Choroid plexus epithelial cell (primary cell): Measurements from ENCODE around the gene CNNM4.
A peak's percentile ranks its signal among the peaks of the same experiment; 100 is the strongest.

Experiments
- DNase-seq: peaks from one replicate; pipeline ENCODE4 v3.0.0-alpha.2; 2010; ENCODE audit warnings: low read depth
- H3K4me3 ChIP-seq: 2 replicates; pipeline ENCODE4 v1.5.1; 2011; ENCODE audit warnings: low read depth, mild to moderate bottlenecking, control low read depth, low read length, moderate library complexity
- TF ChIP-seq, protein P1 (sequence below): conservative IDR thresholded peaks from 2 replicates; pipeline ENCODE4 v1.5.1; 2011; ENCODE audit warnings: low read depth, mild to moderate bottlenecking, control low read depth, inconsistent platforms, low read length, moderate library complexity

Gene CNNM4

GRCh38 chr2:96730212-96730611 is 30.5 kb upstream of the CNNM4 start:
- peak; percentile 57 for DNase-seq
- H3K4me3 ChIP-seq = no peak overlapping the region
- TF ChIP-seq, protein P1, sequence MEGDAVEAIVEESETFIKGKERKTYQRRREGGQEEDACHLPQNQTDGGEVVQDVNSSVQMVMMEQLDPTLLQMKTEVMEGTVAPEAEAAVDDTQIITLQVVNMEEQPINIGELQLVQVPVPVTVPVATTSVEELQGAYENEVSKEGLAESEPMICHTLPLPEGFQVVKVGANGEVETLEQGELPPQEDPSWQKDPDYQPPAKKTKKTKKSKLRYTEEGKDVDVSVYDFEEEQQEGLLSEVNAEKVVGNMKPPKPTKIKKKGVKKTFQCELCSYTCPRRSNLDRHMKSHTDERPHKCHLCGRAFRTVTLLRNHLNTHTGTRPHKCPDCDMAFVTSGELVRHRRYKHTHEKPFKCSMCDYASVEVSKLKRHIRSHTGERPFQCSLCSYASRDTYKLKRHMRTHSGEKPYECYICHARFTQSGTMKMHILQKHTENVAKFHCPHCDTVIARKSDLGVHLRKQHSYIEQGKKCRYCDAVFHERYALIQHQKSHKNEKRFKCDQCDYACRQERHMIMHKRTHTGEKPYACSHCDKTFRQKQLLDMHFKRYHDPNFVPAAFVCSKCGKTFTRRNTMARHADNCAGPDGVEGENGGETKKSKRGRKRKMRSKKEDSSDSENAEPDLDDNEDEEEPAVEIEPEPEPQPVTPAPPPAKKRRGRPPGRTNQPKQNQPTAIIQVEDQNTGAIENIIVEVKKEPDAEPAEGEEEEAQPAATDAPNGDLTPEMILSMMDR = no peak

- H3K4me3 ChIP-seq = no peak overlapping the region
- DNase-seq = no peak
- TF ChIP-seq, protein P1 = no peak
These were observed 26.8 kb upstream of the CNNM4 start for GRCh38 chr2:96733931-96734330.

DNA sequence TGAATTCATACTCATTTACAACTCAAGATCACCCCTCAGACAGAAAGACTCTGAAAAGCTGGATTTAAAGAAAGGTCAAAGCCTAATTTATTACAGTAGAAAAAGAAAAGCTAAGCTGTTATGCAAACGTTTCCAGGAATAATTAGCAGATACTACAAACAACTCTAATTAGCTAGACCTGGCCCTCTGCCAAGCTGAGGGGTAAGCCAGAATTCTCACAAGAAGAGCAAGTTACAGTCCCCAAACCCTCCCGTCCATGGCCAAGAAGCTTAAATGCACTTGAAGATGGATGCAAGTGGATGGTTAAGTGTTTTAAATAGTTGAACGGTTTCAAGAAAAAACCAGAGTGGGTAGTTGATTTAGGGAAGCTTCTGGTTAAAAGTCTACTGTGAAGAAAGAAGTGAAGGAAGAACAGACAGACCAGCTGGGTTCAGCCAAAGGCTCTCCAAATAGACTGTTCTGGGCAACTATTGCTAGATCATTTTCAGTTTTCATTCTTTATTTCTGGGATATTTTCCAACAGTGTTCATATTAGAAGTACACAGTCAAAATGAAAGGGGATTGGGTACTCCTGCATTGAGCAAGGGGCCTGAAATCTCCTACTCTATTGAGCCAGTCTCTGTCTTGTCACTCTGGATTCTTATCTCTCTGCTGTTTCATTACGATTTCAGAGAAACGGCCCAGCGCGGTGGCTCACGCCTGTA is 25.7 kb upstream of the CNNM4 start:
- no peak overlapping the region for H3K4me3 ChIP-seq
- TF ChIP-seq, protein P1 = no peak
- DNase-seq = peak; percentile 47

- no peak overlapping the region for H3K4me3 ChIP-seq
- TF ChIP-seq, protein P1 = no peak
- DNase-seq = no peak
These were observed 23.5 kb upstream of the CNNM4 start for GRCh38 chr2:96737251-96737650.

GRCh38 chr2:96737831-96738230 is 22.9 kb upstream of the CNNM4 start:
- no peak overlapping the region for H3K4me3 ChIP-seq
- TF ChIP-seq, protein P1 = no peak
- DNase-seq = no peak

DNA sequence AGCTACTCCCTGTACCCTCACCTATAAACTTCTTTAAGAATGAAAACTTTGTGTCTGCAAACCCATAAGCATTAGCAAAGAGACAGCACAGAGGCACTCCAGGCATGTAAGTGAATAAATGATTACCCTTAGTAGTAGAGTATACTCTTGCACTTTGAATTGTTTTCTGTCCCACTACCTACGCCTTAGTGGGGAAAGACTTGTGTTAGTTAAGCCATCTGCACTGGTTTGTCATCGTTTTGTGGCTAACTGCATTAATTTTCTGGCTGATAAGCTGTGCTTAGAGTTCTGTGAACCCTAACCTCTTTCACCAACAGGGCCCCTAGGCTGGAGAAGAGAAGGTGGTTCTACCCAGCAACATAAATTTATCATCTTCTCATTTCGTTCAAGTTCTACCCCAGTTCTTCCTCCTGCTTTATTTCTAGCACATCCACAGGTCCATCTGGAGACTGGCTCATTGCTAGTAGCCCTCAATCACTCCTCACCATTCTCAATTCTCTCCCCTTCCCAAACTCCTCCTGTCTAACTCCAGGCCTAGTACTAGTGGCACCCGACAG is 21.5 kb upstream of the CNNM4 start:
- TF ChIP-seq, protein P1 = no peak
- DNase-seq = no peak
- H3K4me3 ChIP-seq = peak overlapping the region; percentile 91

GRCh38 chr2:96739633-96740428 is 20.9 kb upstream of the CNNM4 start, which contains the start of gene LMAN2L:
LMAN2L (minus strand) TSS chr2:96740064; CDS start chr2:96740040, 24 bp downstream.
- peak; percentile 98 for DNase-seq
- TF ChIP-seq, protein P1 = no peak
- peak within 1 kb of the TSS; percentile 91 for H3K4me3 ChIP-seq
